ENCODE results near the gene RHBDF1. TPM values are rescaled to one million over a fixed set of nuclear protein-coding genes. Genes with fewer than 3 reads are reported as not detected.
"Not testable (repeated sequence)": the region's sequence is repeated elsewhere in the genome, so short reads cannot be mapped to it uniquely, and the experiment has no call there.

Gene RHBDF1
- total RNA-seq, 1 donor from 2014 or later: 36.0 TPM

- no peak for TF ChIP-seq CTCF (IDR thresholded peaks at IDR 0.05; ENCODE audit: insufficient read depth, low read length, poor library complexity, severe bottlenecking)
- Histone ChIP-seq H3K4me3 (ENCODE audit: low read depth, low read length) (no peak overlapping the region), H3K27me3 (ENCODE audit: control insufficient read depth, insufficient read depth, low read length) (no peaks in the 10 kb centered on the region), H3K36me3 (ENCODE audit: control insufficient read depth, insufficient read depth, low read length) (no peaks in the 10 kb centered on the region)
- no peak for DNase-seq (ENCODE audit: low read depth)
These were observed 37.8 kb downstream of the RHBDF1 start for GRCh38 chr16:34648-34987.

DNA sequence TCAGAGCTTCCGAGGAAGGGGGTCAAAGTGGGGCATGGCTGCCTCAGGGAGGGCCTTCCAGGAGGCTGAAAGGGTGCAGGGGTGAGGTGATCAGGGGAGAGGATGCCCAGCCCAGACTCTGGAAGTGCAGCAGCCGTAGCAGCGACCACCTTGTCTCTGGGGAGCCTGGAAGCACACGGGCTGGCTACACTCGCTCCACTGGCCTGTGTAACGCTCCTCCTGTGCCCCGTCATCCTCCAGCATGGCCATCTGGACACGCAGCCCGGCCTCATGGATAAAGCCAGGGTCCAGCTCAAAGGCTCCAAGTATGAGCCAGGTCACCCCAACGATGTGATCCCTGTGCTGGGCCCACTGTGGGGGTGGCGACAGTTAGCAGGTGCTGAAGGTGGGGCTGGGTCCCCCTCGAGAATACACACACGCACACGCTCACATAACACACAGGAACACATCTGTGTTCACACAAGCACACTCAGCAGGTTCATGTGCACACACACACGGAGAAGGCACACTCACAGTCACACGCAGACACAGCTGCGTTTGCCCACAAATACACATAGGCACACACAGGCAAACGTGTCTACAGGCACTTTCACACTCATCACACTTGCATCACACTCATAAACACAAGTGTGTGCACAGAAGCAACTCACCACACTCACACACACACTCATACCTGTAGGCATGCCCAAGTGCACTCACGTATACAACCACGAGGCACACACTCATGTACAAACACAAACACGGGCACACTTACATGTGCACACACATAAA, 38.4 kb downstream of the RHBDF1 start:
- Histone ChIP-seq H3K36me3 (ENCODE audit: control insufficient read depth, insufficient read depth, low read length) (no peaks in the 10 kb centered on the region), H3K27me3 (ENCODE audit: control insufficient read depth, insufficient read depth, low read length) (no peaks in the 10 kb centered on the region), H3K4me3 (ENCODE audit: low read depth, low read length) (no peak overlapping the region)
- TF ChIP-seq CTCF (IDR thresholded peaks at IDR 0.05; ENCODE audit: insufficient read depth, low read length, poor library complexity, severe bottlenecking): no peak
- DNase-seq (ENCODE audit: low read depth): no peak

GRCh38 chr16:33154-33876, 39.1 kb downstream of the RHBDF1 start:
- H3K36me3 ChIP-seq (ENCODE audit: control insufficient read depth, insufficient read depth, low read length); DNase-seq (ENCODE audit: low read depth); H3K27me3 ChIP-seq (ENCODE audit: control insufficient read depth, insufficient read depth, low read length); H3K4me3 ChIP-seq (ENCODE audit: low read depth, low read length): not testable (repeated sequence)

GRCh38 chr16:30627-31026, 41.8 kb downstream of the RHBDF1 start:
- not testable (repeated sequence) for H3K36me3 ChIP-seq (ENCODE audit: control insufficient read depth, insufficient read depth, low read length); H3K4me3 ChIP-seq (ENCODE audit: low read depth, low read length)

DNA sequence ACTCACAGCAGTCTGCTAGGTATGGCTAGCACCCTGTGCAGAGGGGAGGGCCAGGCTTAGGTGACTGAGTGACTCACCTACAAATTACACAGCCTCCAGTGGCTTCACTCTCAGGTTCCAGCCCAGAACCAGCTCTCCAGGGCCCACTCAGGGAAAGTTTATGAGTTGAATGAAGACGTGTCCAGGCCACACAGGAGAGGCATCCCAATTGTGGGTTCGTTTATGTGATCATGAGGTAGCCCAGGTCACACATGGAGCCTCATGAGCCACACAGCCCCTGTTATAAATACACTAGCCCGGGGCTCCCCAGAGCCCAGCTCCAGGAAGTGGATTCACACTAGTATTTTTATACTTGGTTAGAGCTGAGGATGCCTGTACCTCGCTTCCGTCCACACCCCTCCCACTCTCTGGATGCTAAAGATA, 46.5 kb downstream of the RHBDF1 start:
- H3K4me3 ChIP-seq (ENCODE audit: low read depth, low read length); DNase-seq (ENCODE audit: low read depth); H3K36me3 ChIP-seq (ENCODE audit: control insufficient read depth, insufficient read depth, low read length); H3K27me3 ChIP-seq (ENCODE audit: control insufficient read depth, insufficient read depth, low read length): not testable (repeated sequence)

More at GRCh38 chr16:30627-31026, 41.8 kb downstream of the RHBDF1 start:
- not testable (repeated sequence) for DNase-seq (ENCODE audit: low read depth); H3K27me3 ChIP-seq (ENCODE audit: control insufficient read depth, insufficient read depth, low read length)

DNA sequence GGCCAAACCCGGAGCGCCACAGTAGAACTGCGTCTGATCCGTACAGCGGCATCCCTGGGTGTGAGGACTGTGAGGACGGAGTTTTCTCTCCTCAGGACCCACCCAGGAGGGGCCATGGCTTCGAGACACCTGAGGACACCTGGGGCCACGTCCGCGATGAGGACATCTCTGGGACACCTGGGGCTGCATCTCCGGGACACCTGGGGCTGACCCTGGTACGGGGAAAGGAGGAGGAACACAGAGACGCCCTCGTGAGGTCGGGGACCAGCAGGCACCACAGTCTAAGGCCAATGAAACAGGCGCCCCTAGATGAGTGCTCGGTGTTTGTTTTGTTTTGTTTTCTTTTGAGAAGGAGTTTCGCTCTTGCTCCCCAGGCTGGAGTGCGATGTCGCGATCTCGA, 48.3 kb downstream of the RHBDF1 start:
- H3K36me3 ChIP-seq (ENCODE audit: control insufficient read depth, insufficient read depth, low read length); H3K27me3 ChIP-seq (ENCODE audit: control insufficient read depth, insufficient read depth, low read length); H3K4me3 ChIP-seq (ENCODE audit: low read depth, low read length); DNase-seq (ENCODE audit: low read depth): not testable (repeated sequence)

GRCh38 chr16:20886-21285, 51.5 kb downstream of the RHBDF1 start:
- not testable (repeated sequence) for H3K4me3 ChIP-seq (ENCODE audit: low read depth, low read length); DNase-seq (ENCODE audit: low read depth); H3K27me3 ChIP-seq (ENCODE audit: control insufficient read depth, insufficient read depth, low read length); H3K36me3 ChIP-seq (ENCODE audit: control insufficient read depth, insufficient read depth, low read length)

GRCh38 chr16:17062-17765, 55.2 kb downstream of the RHBDF1 start:
- H3K4me3 ChIP-seq (ENCODE audit: low read depth, low read length); H3K27me3 ChIP-seq (ENCODE audit: control insufficient read depth, insufficient read depth, low read length); DNase-seq (ENCODE audit: low read depth); H3K36me3 ChIP-seq (ENCODE audit: control insufficient read depth, insufficient read depth, low read length): not testable (repeated sequence)

Data from kidney epithelial cell (primary cell).